Central memory CD8-positive, alpha-beta T cell (primary cell): ENCODE results near the gene ARVCF.

ENCODE experiments used
- ATAC-seq: fragments of 150-1000 bp; cut with Tn5 transposase; replicated peaks from 2 replicates; pipeline ENCODE4 v1.10.0; 2022; ENCODE audit warnings: mild to moderate bottlenecking, moderate FRiP score, moderate number of reproducible peaks; ENCODE audit not compliant: poor library complexity, severe bottlenecking; ENCODE audit errors: extremely low read depth
- DNase-seq, 2 donors: peaks; one replicate each; pipeline ENCODE4 v3.0.0; 2021; ENCODE audit warnings: low spot score in 2 of 2
- H3K27ac Mint-ChIP-seq: one replicate; pipeline ENCODE4 v1.8.0; 2022; ENCODE audit warnings: low read depth, mild to moderate bottlenecking, moderate library complexity, mixed read lengths
- H3K27me3 Mint-ChIP-seq: one replicate; pipeline ENCODE4 v1.8.0; 2022; ENCODE audit warnings: mixed read lengths
- H3K36me3 Mint-ChIP-seq: one replicate; pipeline ENCODE4 v1.8.0; 2022; ENCODE audit warnings: mild to moderate bottlenecking, moderate library complexity, mixed read lengths; ENCODE audit not compliant: insufficient read depth
- H3K4me1 Mint-ChIP-seq: one replicate; pipeline ENCODE4 v1.8.0; 2022; ENCODE audit warnings: mixed read lengths
- H3K4me3 Mint-ChIP-seq: one replicate; pipeline ENCODE4 v1.8.0; 2022; ENCODE audit warnings: mild to moderate bottlenecking, moderate library complexity, mixed read lengths
- H3K9me3 Mint-ChIP-seq: one replicate; pipeline ENCODE4 v1.8.0; 2022; ENCODE audit warnings: mixed read lengths

ARVCF gene

GRCh38 chr22:19984851-19985811 is 31.5 kb downstream of the ARVCF start:
- ATAC-seq = no peak
- Mint-ChIP-seq H3K27me3 (no peaks in the 10 kb centered on the region), H3K4me3 (no peak overlapping the region), H3K4me1 (no peaks in the 10 kb centered on the region), H3K27ac (no peak overlapping the region), H3K36me3 (no peaks in the 10 kb centered on the region), H3K9me3 (no peaks in the 10 kb centered on the region)
- DNase-seq = no peak

GRCh38 chr22:19984201-19984753 is 32.3 kb downstream of the ARVCF start:
- H3K4me3 Mint-ChIP-seq = no peak overlapping the region
- H3K36me3 Mint-ChIP-seq = no peaks in the 10 kb centered on the region
- H3K27me3 Mint-ChIP-seq = no peaks in the 10 kb centered on the region
- no peak for DNase-seq
- no peak for ATAC-seq
- H3K4me1 Mint-ChIP-seq = no peaks in the 10 kb centered on the region
- H3K9me3 Mint-ChIP-seq = no peaks in the 10 kb centered on the region
- H3K27ac Mint-ChIP-seq = no peak overlapping the region

GRCh38 chr22:19983741-19984140 is 32.9 kb downstream of the ARVCF start:
- DNase-seq (no peak), ATAC-seq (no peak)
- no peaks in the 10 kb centered on the region for H3K4me1 Mint-ChIP-seq
- no peaks in the 10 kb centered on the region for H3K36me3 Mint-ChIP-seq
- no peaks in the 10 kb centered on the region for H3K9me3 Mint-ChIP-seq
- no peaks in the 10 kb centered on the region for H3K27me3 Mint-ChIP-seq
- no peak overlapping the region for H3K4me3 Mint-ChIP-seq
- no peak overlapping the region for H3K27ac Mint-ChIP-seq

GRCh38 chr22:19982991-19983578 is 33.5 kb downstream of the ARVCF start:
- H3K4me1 Mint-ChIP-seq = no peaks in the 10 kb centered on the region
- no peak overlapping the region for H3K4me3 Mint-ChIP-seq
- ATAC-seq (no peak), DNase-seq (no peak)
- no peaks in the 10 kb centered on the region for H3K27me3 Mint-ChIP-seq
- H3K27ac Mint-ChIP-seq = no peak overlapping the region
- H3K9me3 Mint-ChIP-seq = no peaks in the 10 kb centered on the region
- no peaks in the 10 kb centered on the region for H3K36me3 Mint-ChIP-seq

- DNase-seq (no peak), ATAC-seq (no peak)
- Mint-ChIP-seq H3K27ac (no peak overlapping the region), H3K36me3 (no peaks in the 10 kb centered on the region), H3K4me3 (no peak overlapping the region), H3K27me3 (no peaks in the 10 kb centered on the region), H3K4me1 (no peaks in the 10 kb centered on the region), H3K9me3 (no peaks in the 10 kb centered on the region)
These were observed 34.4 kb downstream of the ARVCF start for GRCh38 chr22:19981961-19982920.

- no peak overlapping the region for H3K27ac Mint-ChIP-seq
- no peak for ATAC-seq
- H3K9me3 Mint-ChIP-seq = no peaks in the 10 kb centered on the region
- H3K27me3 Mint-ChIP-seq = no peaks in the 10 kb centered on the region
- DNase-seq = no peak
- no peaks in the 10 kb centered on the region for H3K4me1 Mint-ChIP-seq
- H3K4me3 Mint-ChIP-seq = no peak overlapping the region
- H3K36me3 Mint-ChIP-seq = no peaks in the 10 kb centered on the region
These were observed 35.3 kb downstream of the ARVCF start for GRCh38 chr22:19981171-19981960.

- no peak overlapping the region for H3K27ac Mint-ChIP-seq
- no peaks in the 10 kb centered on the region for H3K9me3 Mint-ChIP-seq
- no peaks in the 10 kb centered on the region for H3K36me3 Mint-ChIP-seq
- no peaks in the 10 kb centered on the region for H3K27me3 Mint-ChIP-seq
- no peaks in the 10 kb centered on the region for H3K4me1 Mint-ChIP-seq
- DNase-seq (no peak), ATAC-seq (no peak)
- H3K4me3 Mint-ChIP-seq = no peak overlapping the region
These were observed 35.9 kb downstream of the ARVCF start for GRCh38 chr22:19980766-19981165.

- DNase-seq (no peak), ATAC-seq (no peak)
- Mint-ChIP-seq H3K4me3 (no peak overlapping the region), H3K36me3 (peaks cover 2% of the 10 kb centered on the region), H3K9me3 (no peaks in the 10 kb centered on the region), H3K27me3 (no peaks in the 10 kb centered on the region), H3K27ac (no peak overlapping the region), H3K4me1 (peaks cover 6% of the 10 kb centered on the region)
These were observed 36.7 kb downstream of the ARVCF start for GRCh38 chr22:19979712-19980493.

- Mint-ChIP-seq H3K9me3 (no peaks in the 10 kb centered on the region), H3K4me1 (peaks cover 9% of the 10 kb centered on the region), H3K36me3 (peaks cover 4% of the 10 kb centered on the region), H3K27me3 (no peaks in the 10 kb centered on the region), H3K27ac (no peak overlapping the region), H3K4me3 (no peak overlapping the region)
- DNase-seq = no peak
- ATAC-seq = no peak
These were observed 37.9 kb downstream of the ARVCF start for GRCh38 chr22:19978748-19979147.

- peaks cover 4% of the 10 kb centered on the region for H3K36me3 Mint-ChIP-seq
- H3K9me3 Mint-ChIP-seq = no peaks in the 10 kb centered on the region
- H3K4me3 Mint-ChIP-seq = no peak overlapping the region
These were observed 39.1 kb downstream of the ARVCF start for GRCh38 chr22:19977296-19978243.

More at GRCh38 chr22:19977296-19978243, 39.1 kb downstream of the ARVCF start:
- Mint-ChIP-seq H3K27me3 (no peaks in the 10 kb centered on the region), H3K27ac (no peak overlapping the region), H3K4me1 (peaks cover 9% of the 10 kb centered on the region)
- ATAC-seq = no peak
- DNase-seq = no peak
